ACC112 (cell line): ENCODE data around the gene PEF1.

Experiments used
- H2AFZ ChIP-seq: fragments of 200-600 bp; sonication (generic); one replicate; pipeline ENCODE4 v1.6.0; 2017; ENCODE audit warnings: antibody characterized with exemption, low read length; ENCODE audit not compliant: unreplicated experiment
- H3K27ac ChIP-seq: fragments of 200-600 bp; sonication (generic); 2 replicates; pipeline ENCODE4 v1.5.1; 2014; ENCODE audit warnings: low read depth, mild to moderate bottlenecking, antibody characterized with exemption, low read length, moderate library complexity
- H3K27me3 ChIP-seq: fragments of 200-600 bp; sonication (generic); 2 replicates; pipeline ENCODE4 v1.6.1; 2014; ENCODE audit warnings: mild to moderate bottlenecking, antibody characterized with exemption, low read length, moderate library complexity, mixed read lengths; ENCODE audit not compliant: insufficient read depth
- H3K36me3 ChIP-seq: fragments of 200-600 bp; sonication (generic); 2 replicates; pipeline ENCODE4 v1.6.1; 2016; ENCODE audit warnings: mild to moderate bottlenecking, antibody characterized with exemption, low read length, moderate library complexity, mixed read lengths; ENCODE audit not compliant: insufficient read depth
- H3K4me1 ChIP-seq: fragments of 200-600 bp; sonication (generic); one replicate; pipeline ENCODE4 v1.6.1; 2016; ENCODE audit warnings: low read length, mixed read lengths; ENCODE audit not compliant: insufficient read depth, unreplicated experiment, control insufficient read depth
- H3K4me3 ChIP-seq: fragments of 200-600 bp; sonication (generic); 2 replicates; pipeline ENCODE4 v1.5.1; 2014; ENCODE audit warnings: mild to moderate bottlenecking, low read depth, low read length
- H3K79me2 ChIP-seq: fragments of 200-600 bp; sonication (generic); one replicate; pipeline ENCODE4 v1.6.0; 2016; ENCODE audit warnings: low read length; ENCODE audit not compliant: control insufficient read depth, unreplicated experiment, insufficient read depth

Gene PEF1

DNA sequence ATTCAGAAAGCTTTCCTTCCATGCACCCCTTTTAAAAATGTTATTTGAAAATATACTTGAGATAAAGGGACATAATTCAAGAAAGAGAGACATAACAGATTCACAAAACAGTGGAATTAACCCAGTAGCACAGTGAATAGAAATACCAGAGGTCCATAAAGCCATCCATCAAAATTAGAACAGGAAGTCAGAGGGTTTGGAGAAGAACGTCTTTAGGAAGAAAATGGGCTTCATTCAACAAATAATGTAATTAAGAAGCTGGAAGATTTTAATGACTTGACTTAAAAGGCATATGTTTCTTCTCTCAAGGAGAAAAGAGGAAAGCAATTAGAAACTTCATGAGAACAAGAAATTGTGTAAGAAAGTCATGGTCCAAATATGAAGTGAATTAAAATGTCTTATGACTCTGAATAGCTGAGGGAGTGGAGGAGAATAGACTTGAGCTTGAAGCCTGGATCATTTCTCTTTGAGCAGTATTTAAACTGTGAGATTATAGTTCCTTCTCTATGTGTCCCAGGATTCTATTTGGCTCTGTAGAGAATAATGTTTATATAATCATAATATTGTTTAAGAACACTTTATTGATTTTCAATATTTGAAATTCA lies 35.1 kb downstream of the PEF1 start:
- H3K36me3 ChIP-seq = no peaks in the 10 kb centered on the region
- H3K27ac ChIP-seq = no peak overlapping the region
- H3K27me3 ChIP-seq = no peaks in the 10 kb centered on the region
- no peaks in the 10 kb centered on the region for H3K79me2 ChIP-seq
- H3K4me3 ChIP-seq = no peak overlapping the region
- no peak overlapping the region for H2AFZ ChIP-seq
- H3K4me1 ChIP-seq = peaks cover 4% of the 10 kb centered on the region

DNA sequence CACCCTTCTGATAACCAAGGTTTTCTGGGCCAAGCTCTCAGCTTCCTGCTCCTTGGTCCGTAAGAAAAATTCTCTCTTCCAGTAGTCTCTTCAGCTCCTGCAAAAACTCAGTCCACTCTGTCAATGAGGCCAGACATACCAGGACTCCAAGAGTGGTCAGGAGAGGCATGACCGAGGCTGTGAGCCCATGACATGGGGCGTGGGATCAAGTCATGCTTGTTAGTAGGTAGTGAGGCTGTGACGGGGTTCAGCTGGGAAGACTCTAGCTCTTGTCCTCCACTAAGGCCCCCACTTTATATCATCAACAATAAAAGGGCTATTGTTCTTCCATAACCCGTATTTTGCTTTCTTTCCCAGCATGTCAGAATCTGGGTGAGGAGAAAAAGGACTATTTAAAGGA lies 37.3 kb downstream of the PEF1 start:
- Histone ChIP-seq H3K27ac (no peak overlapping the region), H3K79me2 (no peaks in the 10 kb centered on the region), H3K36me3 (no peaks in the 10 kb centered on the region), H3K4me1 (no peaks in the 10 kb centered on the region), H3K4me3 (no peak overlapping the region), H3K27me3 (no peaks in the 10 kb centered on the region), H2AFZ (no peak overlapping the region)

DNA sequence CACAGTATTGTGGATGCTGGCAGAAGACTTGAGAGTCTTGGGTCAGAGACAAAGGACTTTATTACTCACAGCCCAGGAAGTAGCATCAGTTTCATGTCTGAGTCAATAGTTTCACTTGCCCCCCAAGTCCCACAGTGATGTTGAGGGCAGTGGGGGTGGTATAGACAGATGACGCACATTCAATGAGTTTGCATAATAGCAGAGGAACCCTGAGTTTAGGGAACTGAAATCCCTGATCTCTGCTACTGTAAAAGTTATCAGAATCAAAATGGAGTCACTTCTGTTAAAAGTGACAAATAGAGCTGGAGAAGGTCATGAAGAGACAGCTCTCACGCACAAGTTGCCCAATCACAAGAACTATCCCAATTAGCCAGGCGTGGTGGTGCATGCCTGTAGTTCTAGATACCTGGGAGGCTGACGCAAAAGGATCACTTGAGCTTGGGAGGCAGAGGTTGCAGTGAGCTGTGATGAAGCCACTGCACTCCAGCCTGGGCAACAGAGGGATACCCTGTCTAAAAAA lies 38.7 kb downstream of the PEF1 start:
- Histone ChIP-seq H3K27me3 (no peaks in the 10 kb centered on the region), H3K36me3 (no peaks in the 10 kb centered on the region), H3K27ac (no peak overlapping the region; the same call in 1 of the 2 replicates), H3K4me3 (no peak overlapping the region), H2AFZ (no peak overlapping the region), H3K4me1 (no peaks in the 10 kb centered on the region), H3K79me2 (no peaks in the 10 kb centered on the region)

DNA sequence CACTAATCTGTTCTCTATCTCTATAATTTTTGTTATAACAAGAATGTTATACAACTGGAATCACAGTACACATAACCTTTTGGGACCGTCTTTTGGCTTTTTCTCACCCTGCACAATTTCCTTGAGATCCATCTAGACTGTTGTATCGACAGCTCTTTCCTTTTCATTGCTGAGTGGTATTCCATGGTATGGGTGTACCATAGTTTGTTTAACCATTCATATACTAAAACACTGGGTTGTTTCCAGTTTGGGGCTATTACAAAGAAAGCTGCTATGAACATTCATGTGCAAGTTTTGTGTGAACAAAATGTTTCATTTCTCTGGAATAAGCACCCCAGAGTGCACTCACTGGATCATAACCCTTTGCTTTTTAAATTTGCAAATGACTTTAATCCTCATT lies 42.6 kb downstream of the PEF1 start:
- Histone ChIP-seq H3K4me3 (no peak overlapping the region), H3K36me3 (no peaks in the 10 kb centered on the region), H3K27me3 (no peaks in the 10 kb centered on the region), H2AFZ (no peak overlapping the region), H3K79me2 (no peaks in the 10 kb centered on the region), H3K4me1 (no peaks in the 10 kb centered on the region), H3K27ac (no peak overlapping the region)

GRCh38 chr1:31600641-31601040 lies 44.0 kb downstream of the PEF1 start:
- Histone ChIP-seq H3K79me2 (no peaks in the 10 kb centered on the region), H3K27ac (no peak overlapping the region), H3K4me3 (no peak overlapping the region), H2AFZ (no peak overlapping the region), H3K27me3 (no peaks in the 10 kb centered on the region), H3K36me3 (no peaks in the 10 kb centered on the region), H3K4me1 (no peaks in the 10 kb centered on the region)

DNA sequence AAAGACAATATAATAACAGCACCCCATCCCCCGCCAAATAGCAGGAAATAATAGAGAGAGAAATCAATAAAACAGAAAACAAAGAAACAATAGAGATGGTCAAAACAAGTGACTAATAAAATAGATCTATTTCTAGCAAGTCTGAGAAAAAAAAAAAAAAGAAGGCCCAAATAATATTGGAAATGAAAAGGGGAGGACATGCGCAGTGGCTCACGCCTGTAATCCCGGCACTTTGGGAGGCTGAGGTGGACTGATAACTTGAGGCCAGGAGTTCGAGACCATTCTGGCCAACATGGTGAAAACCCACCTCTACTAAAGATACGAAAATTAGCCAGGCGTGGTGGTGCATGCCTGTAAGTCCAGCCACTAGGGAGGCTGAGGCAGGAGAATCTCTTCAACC lies 45.7 kb downstream of the PEF1 start:
- Histone ChIP-seq H3K27me3 (no peaks in the 10 kb centered on the region), H3K79me2 (no peaks in the 10 kb centered on the region), H3K36me3 (no peaks in the 10 kb centered on the region), H3K4me3 (no peak overlapping the region), H2AFZ (no peak overlapping the region), H3K27ac (no peak overlapping the region), H3K4me1 (no peaks in the 10 kb centered on the region)

DNA sequence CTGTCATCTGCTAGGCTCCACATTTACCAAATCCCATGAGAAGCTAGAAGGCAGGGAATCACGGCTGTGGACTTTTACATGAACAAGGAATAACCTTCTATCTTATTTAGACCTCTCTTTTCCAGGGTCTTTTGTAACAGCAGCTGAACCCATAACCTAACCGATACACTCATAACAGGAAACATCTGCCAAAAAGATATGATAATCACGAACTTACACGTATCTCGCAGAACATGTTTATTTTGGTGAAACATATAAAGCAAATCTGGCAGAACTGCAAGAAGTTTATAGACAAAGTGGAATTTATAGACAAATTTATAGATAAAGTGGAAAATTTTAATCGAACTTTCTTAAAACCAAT lies 48.0 kb downstream of the PEF1 start:
- no peak overlapping the region for H3K27ac ChIP-seq

DNA sequence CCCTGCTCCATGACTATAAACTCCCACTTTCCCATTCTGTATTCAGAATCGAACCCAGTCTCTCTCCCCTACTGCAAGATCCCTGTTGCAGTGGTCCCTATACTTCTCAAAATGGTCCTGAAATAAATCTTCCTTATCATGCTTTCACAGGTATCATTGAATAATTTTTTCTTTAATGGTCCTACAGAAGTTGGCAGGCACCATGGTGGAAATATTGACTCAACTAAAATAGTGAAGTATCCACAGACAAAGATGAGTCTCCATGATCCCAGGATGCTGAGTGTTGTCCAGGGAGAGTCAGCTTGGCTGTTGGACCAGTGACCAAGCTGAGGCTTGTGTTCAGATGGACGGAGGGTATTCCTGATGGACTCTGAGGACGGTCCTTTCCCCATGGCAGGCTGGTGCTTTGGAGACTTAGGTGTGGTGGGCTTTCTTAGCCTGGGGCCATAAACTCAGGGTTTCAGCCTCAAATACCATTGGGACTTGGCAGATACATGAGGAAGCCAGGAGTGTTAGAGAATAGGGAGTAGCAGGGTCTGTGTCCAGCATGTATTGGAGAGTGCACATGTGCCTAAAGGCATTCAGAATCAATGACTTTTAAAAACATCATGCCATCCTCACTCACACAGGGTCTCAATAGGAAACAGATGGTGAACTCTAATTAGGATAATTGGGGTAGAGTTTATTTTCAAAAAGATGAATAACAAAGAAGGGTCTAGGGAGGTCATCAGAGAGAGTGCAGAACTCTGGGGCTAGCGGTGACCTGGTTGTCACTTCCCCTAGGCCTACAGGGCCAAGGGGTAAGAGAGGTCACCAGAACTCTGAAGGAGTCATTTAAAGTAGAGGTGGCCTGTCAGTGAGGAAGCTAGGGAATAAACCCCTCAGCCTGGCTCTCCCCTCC lies 48.6 kb downstream of the PEF1 start:
- Histone ChIP-seq H3K79me2 (no peaks in the 10 kb centered on the region), H2AFZ (no peak overlapping the region), H3K27ac (no peak overlapping the region), H3K4me3 (no peak overlapping the region), H3K4me1 (no peaks in the 10 kb centered on the region), H3K27me3 (no peaks in the 10 kb centered on the region), H3K36me3 (no peaks in the 10 kb centered on the region)

More for the DNA sequence above, 48.0 kb downstream of the PEF1 start:
- H3K79me2 ChIP-seq = no peaks in the 10 kb centered on the region
- no peaks in the 10 kb centered on the region for H3K4me1 ChIP-seq
- H3K27me3 ChIP-seq = no peaks in the 10 kb centered on the region
- H3K36me3 ChIP-seq = no peaks in the 10 kb centered on the region
- H2AFZ ChIP-seq = no peak overlapping the region
- no peak overlapping the region for H3K4me3 ChIP-seq

GRCh38 chr1:31593770-31594632 lies 50.7 kb downstream of the PEF1 start:
- Histone ChIP-seq H3K4me3 (no peak overlapping the region), H3K36me3 (no peaks in the 10 kb centered on the region), H3K79me2 (no peaks in the 10 kb centered on the region), H3K27me3 (no peaks in the 10 kb centered on the region), H2AFZ (no peak overlapping the region), H3K27ac (no peak overlapping the region), H3K4me1 (peaks cover 5% of the 10 kb centered on the region)

GRCh38 chr1:31593136-31593665 lies 51.5 kb downstream of the PEF1 start:
- H3K4me3 ChIP-seq = no peak overlapping the region
- H3K79me2 ChIP-seq = no peaks in the 10 kb centered on the region
- H3K27me3 ChIP-seq = no peaks in the 10 kb centered on the region
- no peak overlapping the region for H2AFZ ChIP-seq
- H3K36me3 ChIP-seq = no peaks in the 10 kb centered on the region
- peaks cover 12% of the 10 kb centered on the region for H3K4me1 ChIP-seq
- no peak overlapping the region for H3K27ac ChIP-seq
